ENCODE data around the gene ZNF44.

The ZNF44 gene

GRCh38 chr19:12260861-12261260 is 33.8 kb downstream of the ZNF44 start:
- H3K4me3 ChIP-seq (ENCODE audit: low read length): no peak overlapping the region
- no peak for DNase-seq (ENCODE audit: low read depth)
- TF ChIP-seq CTCF (conservative IDR thresholded peaks at IDR 0.05; ENCODE audit: low read length): no peak

- TF ChIP-seq CTCF (conservative IDR thresholded peaks at IDR 0.05; ENCODE audit: low read length): no peak
- no peak for DNase-seq (ENCODE audit: low read depth)
- no peak overlapping the region for H3K4me3 ChIP-seq (ENCODE audit: low read length)
Observed at GRCh38 chr19:12260236-12260635, 34.4 kb downstream of the ZNF44 start.

GRCh38 chr19:12255372-12255771 is 39.3 kb downstream of the ZNF44 start:
- TF ChIP-seq CTCF (conservative IDR thresholded peaks at IDR 0.05; ENCODE audit: low read length): no peak
- no peak overlapping the region for H3K4me3 ChIP-seq (ENCODE audit: low read length)
- DNase-seq (ENCODE audit: low read depth): no peak

- no peak for DNase-seq (ENCODE audit: low read depth)
- TF ChIP-seq CTCF (conservative IDR thresholded peaks at IDR 0.05; ENCODE audit: low read length): no peak
- H3K4me3 ChIP-seq (ENCODE audit: low read length): no peak overlapping the region
Observed at GRCh38 chr19:12247644-12248222, 47.0 kb downstream of the ZNF44 start.

- H3K4me3 ChIP-seq (ENCODE audit: low read length): no peak overlapping the region
- no peak for TF ChIP-seq CTCF (conservative IDR thresholded peaks at IDR 0.05; ENCODE audit: low read length)
- no peak for DNase-seq (ENCODE audit: low read depth)
Observed at GRCh38 chr19:12244370-12244769, 50.3 kb downstream of the ZNF44 start.

- H3K4me3 ChIP-seq (ENCODE audit: low read length): no peak overlapping the region
- no peak for DNase-seq (ENCODE audit: low read depth)
- no peak for TF ChIP-seq CTCF (conservative IDR thresholded peaks at IDR 0.05; ENCODE audit: low read length)
Observed at GRCh38 chr19:12237143-12237839, 57.4 kb downstream of the ZNF44 start.

GRCh38 chr19:12232961-12233360 is 61.7 kb downstream of the ZNF44 start:
- TF ChIP-seq CTCF (conservative IDR thresholded peaks at IDR 0.05; ENCODE audit: low read length): no peak
- H3K4me3 ChIP-seq (ENCODE audit: low read length): no peak overlapping the region

More at GRCh38 chr19:12232961-12233360, 61.7 kb downstream of the ZNF44 start:
- no peak for DNase-seq (ENCODE audit: low read depth)
